HCT116 (cell line): ENCODE data around the gene STX2.

Experiments
- CTCF ChIP-seq, 3 experiments: fragments of 200-600 bp in 1 of 3; sonication (generic) in 1 of 3; IDR thresholded peaks in 2 of 3; conservative IDR thresholded peaks in 1 of 3; 2 replicates each; pipeline ENCODE4 v1.5.1; 2012 to 2017; ENCODE audit warnings: low read depth in 2 of 3, low read length in 2 of 3, antibody characterized with exemption in 1 of 3, borderline replicate concordance in 1 of 3, control low read depth in 1 of 3, mild to moderate bottlenecking in 1 of 3, mixed read lengths in 1 of 3, mixed run types in 1 of 3, moderate library complexity in 1 of 3; ENCODE audit not compliant: insufficient read depth in 1 of 3
- EZH2 ChIP-seq: fragments of 200-600 bp; sonication (generic); IDR thresholded peaks from 2 replicates; pipeline ENCODE4 v1.6.1; 2017; ENCODE audit warnings: antibody characterized with exemption, mixed run types
- POLR2AphosphoS5 ChIP-seq: IDR thresholded peaks from 2 replicates; pipeline ENCODE4 v1.6.1; 2011; ENCODE audit warnings: mild to moderate bottlenecking, low read depth, low read length, moderate library complexity
- REST ChIP-seq: IDR thresholded peaks from 2 replicates; pipeline ENCODE4 v1.6.1; 2012; ENCODE audit warnings: low read depth
- SP1 ChIP-seq: IDR thresholded peaks from 2 replicates; pipeline ENCODE4 v1.6.1; 2012; ENCODE audit warnings: low read depth

- TF ChIP-seq SP1 (no peak), CTCF (IDR thresholded peaks at IDR 0.05 in 2 of 3, conservative IDR thresholded peaks at IDR 0.05 in 1 of 3; ENCODE audit: borderline replicate concordance in 1 of 3, insufficient read depth in 1 of 3, low read depth in 2 of 3, low read length in 2 of 3) (no peak), EZH2 (no peak), REST (no peak), POLR2AphosphoS5 (no peak)
Observed at GRCh38 chr12:130762319-130762675, 76.8 kb downstream of the STX2 start.
